OCI-LY7 (cell line): ENCODE measurements around the gene OR4D1. TPM values are rescaled to one million over a fixed set of nuclear protein-coding genes. Genes with fewer than 3 reads are reported as not detected.

ENCODE experiments used
- BruUV-seq: library from RNA; stranded (reverse); fragments of 400-500 nt; replicated peaks from 2 replicates; lab custom pipeline; 2021; lab: Mats Ljungman, UMichigan
- CTCF ChIA-PET: fragments of 300-600 bp; sonication (Branson Sonifier 250); formaldehyde crosslinking; loops from one replicate; lab custom pipeline; 2022; ENCODE audit warnings: antibody characterized with exemption; ENCODE audit not compliant: unreplicated experiment; lab: Charles Lee
- POLR2A ChIA-PET: fragments of 300-600 bp; sonication (Branson Sonifier 250); formaldehyde crosslinking; loops from one replicate; lab custom pipeline; 2022; ENCODE audit warnings: antibody characterized with exemption; lab: Charles Lee
- DNase-seq: peaks from one replicate; pipeline ENCODE4 v3.0.0-alpha.2; 2015; ENCODE audit warnings: low spot score
- H2AFZ ChIP-seq: fragments of 200-600 bp; sonication (generic), shearing (Covaris generic); 2 replicates; pipeline ENCODE4 v1.6.1; 2014; ENCODE audit warnings: mild to moderate bottlenecking, antibody characterized with exemption, low read length, moderate library complexity
- H3K27ac ChIP-seq: fragments of 200-600 bp; sonication (generic); 2 replicates; pipeline ENCODE4 v1.5.1; 2014; ENCODE audit warnings: mixed run types, low read depth, mild to moderate bottlenecking, moderate library complexity, low read length, inconsistent platforms; ENCODE audit not compliant: poor library complexity, severe bottlenecking
- H3K36me3 ChIP-seq: fragments of 200-600 bp; sonication (generic); 2 replicates; pipeline ENCODE4 v1.6.1; 2014; ENCODE audit warnings: mild to moderate bottlenecking, antibody characterized with exemption, low read length, moderate library complexity, mixed read lengths; ENCODE audit not compliant: insufficient read depth
- H3K4me1 ChIP-seq: fragments of 200-600 bp; sonication (generic); 2 replicates; pipeline ENCODE4 v1.5.1; 2014; ENCODE audit warnings: mild to moderate bottlenecking, low read length; ENCODE audit not compliant: insufficient read depth, poor library complexity, severe bottlenecking
- H3K4me2 ChIP-seq: fragments of 200-600 bp; sonication (generic); 2 replicates; pipeline ENCODE4 v1.6.1; 2014; ENCODE audit warnings: mild to moderate bottlenecking, low read length
- H3K4me3 ChIP-seq: fragments of 200-600 bp; sonication (generic); 2 replicates; pipeline ENCODE4 v1.5.1; 2014; ENCODE audit warnings: mild to moderate bottlenecking, low read depth, low read length; ENCODE audit not compliant: poor library complexity, severe bottlenecking
- H3K79me2 ChIP-seq: fragments of 200-600 bp; sonication (generic); 2 replicates; pipeline ENCODE4 v1.6.1; 2016; ENCODE audit warnings: low read depth, mild to moderate bottlenecking, low read length, moderate library complexity, mixed read lengths; ENCODE audit not compliant: insufficient read depth
- H3K9me2 ChIP-seq: fragments of 200-600 bp; sonication (generic); 2 replicates; pipeline ENCODE4 v1.6.1; 2016; ENCODE audit warnings: mild to moderate bottlenecking, low read length, mixed read lengths; ENCODE audit not compliant: insufficient read depth
- H3K9me3 ChIP-seq: fragments of 200-600 bp; sonication (generic); 2 replicates; pipeline ENCODE4 v1.6.1; 2014; ENCODE audit warnings: mild to moderate bottlenecking, mixed run types, low read length, mixed read lengths
- H4K20me1 ChIP-seq: fragments of 200-600 bp; sonication (generic); 2 replicates; pipeline ENCODE4 v1.6.1; 2014; ENCODE audit warnings: mild to moderate bottlenecking, antibody characterized with exemption, low read length, moderate library complexity, mixed read lengths; ENCODE audit not compliant: insufficient read depth
- EZH2phosphoT487 ChIP-seq: fragments of 200-600 bp; sonication (generic); IDR thresholded peaks from 2 replicates; pipeline ENCODE4 v1.6.1; 2018; ENCODE audit warnings: low read depth, borderline replicate concordance, mild to moderate bottlenecking, mixed run types, antibody characterized with exemption, low read length, moderate library complexity, mixed read lengths
- intact Hi-C: fragments of 100-400 bp; cut with micrococcal nuclease; formaldehyde crosslinking; loops from one replicate; pipeline ENCODE4 v1.10.0; 2022; ENCODE audit not compliant: unreplicated experiment
- total RNA-seq, 2 experiments: library from RNA; depleted of rRNA in 1 of 2; stranded (reverse); fragments of >200 nt in 1 of 2; shearing (Covaris generic) in 1 of 2; gene quantifications; 2 replicates each; pipeline ENCODE4 v1.2.3, GENCODE V29; 2014 to 2022
- TF ChIP-seq, protein P1 (sequence below): fragments of 200-600 bp; sonication (generic); conservative IDR thresholded peaks from 2 replicates; pipeline ENCODE4 v1.5.1; 2014; ENCODE audit warnings: mild to moderate bottlenecking, antibody characterized with exemption, low read length, moderate library complexity, mixed read lengths

Gene OR4D1
- total RNA-seq, 2 experiments from 2014 or later: not detected

DNA sequence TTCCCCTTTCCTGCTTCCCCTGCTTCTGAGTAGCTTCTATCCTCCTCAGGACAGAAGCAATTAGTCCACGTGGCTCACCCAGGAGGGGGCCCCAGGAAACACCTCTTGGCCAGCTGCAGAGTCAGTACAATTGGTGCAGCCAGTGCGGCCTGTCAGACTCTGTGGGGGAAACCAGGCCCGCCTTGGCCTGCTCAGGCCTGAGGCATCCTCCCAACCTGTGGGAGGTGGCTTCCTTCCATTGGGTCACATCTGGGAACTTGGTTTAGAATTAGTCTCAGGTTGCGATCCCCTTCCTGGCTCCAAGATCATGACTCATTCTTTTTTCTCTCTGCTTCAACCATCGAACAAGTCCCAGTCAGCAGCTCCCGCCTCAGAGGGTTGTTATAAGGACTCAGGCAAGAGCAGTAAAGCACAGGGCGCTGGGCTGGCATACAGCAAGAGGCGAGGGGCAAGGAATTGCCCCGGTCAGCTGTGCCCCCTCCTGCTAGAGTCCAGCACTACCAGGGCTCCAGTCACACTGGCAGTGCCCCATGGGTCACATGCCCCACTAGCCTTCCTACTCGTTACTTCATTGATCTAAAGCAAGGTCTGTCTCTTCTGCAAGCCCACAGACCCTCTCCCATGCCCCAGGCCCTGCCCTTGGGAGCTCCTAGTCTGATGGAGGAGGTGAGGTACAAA is 36.3 kb downstream of the OR4D1 start:
- DNase-seq: no peak
- Histone ChIP-seq H3K27ac (no peak overlapping the region), H3K4me2 (no peak overlapping the region), H3K4me1 (peaks cover 16% of the 10 kb centered on the region), H2AFZ (no peak overlapping the region), H3K9me3 (no peaks in the 10 kb centered on the region), H3K4me3 (no peak overlapping the region), H3K79me2 (no peaks in the 10 kb centered on the region), H4K20me1 (no peaks in the 10 kb centered on the region), H3K9me2 (no peaks in the 10 kb centered on the region), H3K36me3 (no peaks in the 10 kb centered on the region)
- POLR2A ChIA-PET: no interaction called here
- no TSS peak for BruUV-seq
- CTCF ChIA-PET: no interaction called here
- intact Hi-C loops: no loop called here
- no peak for TF ChIP-seq EZH2phosphoT487
- TF ChIP-seq, protein P1, sequence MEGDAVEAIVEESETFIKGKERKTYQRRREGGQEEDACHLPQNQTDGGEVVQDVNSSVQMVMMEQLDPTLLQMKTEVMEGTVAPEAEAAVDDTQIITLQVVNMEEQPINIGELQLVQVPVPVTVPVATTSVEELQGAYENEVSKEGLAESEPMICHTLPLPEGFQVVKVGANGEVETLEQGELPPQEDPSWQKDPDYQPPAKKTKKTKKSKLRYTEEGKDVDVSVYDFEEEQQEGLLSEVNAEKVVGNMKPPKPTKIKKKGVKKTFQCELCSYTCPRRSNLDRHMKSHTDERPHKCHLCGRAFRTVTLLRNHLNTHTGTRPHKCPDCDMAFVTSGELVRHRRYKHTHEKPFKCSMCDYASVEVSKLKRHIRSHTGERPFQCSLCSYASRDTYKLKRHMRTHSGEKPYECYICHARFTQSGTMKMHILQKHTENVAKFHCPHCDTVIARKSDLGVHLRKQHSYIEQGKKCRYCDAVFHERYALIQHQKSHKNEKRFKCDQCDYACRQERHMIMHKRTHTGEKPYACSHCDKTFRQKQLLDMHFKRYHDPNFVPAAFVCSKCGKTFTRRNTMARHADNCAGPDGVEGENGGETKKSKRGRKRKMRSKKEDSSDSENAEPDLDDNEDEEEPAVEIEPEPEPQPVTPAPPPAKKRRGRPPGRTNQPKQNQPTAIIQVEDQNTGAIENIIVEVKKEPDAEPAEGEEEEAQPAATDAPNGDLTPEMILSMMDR: no peak

DNA sequence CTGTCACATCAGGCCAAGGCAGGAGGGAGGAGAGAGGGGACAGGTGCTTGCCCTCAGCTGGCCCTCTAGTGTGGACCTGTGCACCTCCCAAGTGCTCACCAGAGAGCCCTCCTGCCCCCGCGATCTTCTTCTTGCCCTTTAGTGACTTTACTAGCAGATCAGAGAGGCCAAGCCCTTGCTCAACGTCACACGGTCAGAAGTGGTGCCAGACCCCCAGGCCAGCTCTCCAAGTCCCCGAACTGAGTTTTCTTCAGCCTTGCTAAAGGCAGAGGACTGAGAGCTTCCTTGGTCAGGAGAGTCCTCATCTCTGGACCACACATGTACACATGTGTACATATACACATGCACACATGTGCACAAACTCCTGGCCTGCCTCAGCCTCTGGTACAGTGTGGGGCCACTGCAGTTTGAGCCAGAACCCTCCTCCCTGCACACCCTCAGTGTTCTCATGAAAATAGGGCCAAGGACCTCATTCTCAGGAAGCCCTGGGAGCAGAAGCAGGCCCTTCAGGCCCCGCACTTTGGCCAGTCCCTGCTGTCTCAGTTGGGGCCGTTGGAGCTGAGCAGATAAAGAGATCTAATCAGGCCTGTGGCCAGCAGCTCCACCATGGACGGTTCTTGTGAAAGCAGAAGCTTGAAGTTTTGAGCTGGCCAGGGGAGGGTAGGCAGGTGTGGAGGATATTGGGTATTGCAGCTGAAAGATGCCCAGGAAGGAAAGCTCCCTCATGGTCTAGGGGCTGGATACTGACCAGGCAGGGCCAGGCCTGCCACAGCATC is 37.0 kb downstream of the OR4D1 start:
- Histone ChIP-seq H3K36me3 (no peaks in the 10 kb centered on the region), H3K9me2 (no peaks in the 10 kb centered on the region), H3K4me1 (peaks cover 16% of the 10 kb centered on the region), H3K9me3 (no peaks in the 10 kb centered on the region), H3K4me2 (peak overlapping the region; percentile 56; the same call in 1 of the 2 replicates), H3K79me2 (no peaks in the 10 kb centered on the region), H3K27ac (no peak overlapping the region), H2AFZ (no peak overlapping the region), H3K4me3 (no peak overlapping the region), H4K20me1 (no peaks in the 10 kb centered on the region)
- DNase-seq: no peak
- ChIA-PET POLR2A (interaction anchor here (0.6 kb wide), 1 partner anchor 211 kb away, joined by 4 read pairs; no protein-coding TSS in a partner anchor), CTCF (interaction anchor here (1.0 kb wide), 1 partner anchor 12 kb away, joined by 3 read pairs; no protein-coding TSS in a partner anchor)
- no peak for TF ChIP-seq EZH2phosphoT487
- TF ChIP-seq, protein P1: no peak
- intact Hi-C loops: no loop called here
- BruUV-seq: no TSS peak
